HG03060 (cell line): ENCODE data around the gene SH2D4B.

Experiments used
- ATAC-seq: cut with Tn5 transposase; IDR thresholded peaks from one replicate; pipeline ENCODE4 v1.9.1; 2021; ENCODE audit warnings: low read depth, moderate number of reproducible peaks; ENCODE audit not compliant: unreplicated experiment

Gene SH2D4B

GRCh38 chr10:80503584-80504157 lies 34.0 kb upstream of the SH2D4B start:
- ATAC-seq: no peak

GRCh38 chr10:80504158-80504811 lies 33.4 kb upstream of the SH2D4B start:
- ATAC-seq: no peak

- ATAC-seq: no peak
Observed at GRCh38 chr10:80504897-80505465, 32.7 kb upstream of the SH2D4B start.

GRCh38 chr10:80506189-80506575 lies 31.5 kb upstream of the SH2D4B start:
- no peak for ATAC-seq

GRCh38 chr10:80506836-80507487 lies 30.7 kb upstream of the SH2D4B start:
- no peak for ATAC-seq

GRCh38 chr10:80509108-80509402 lies 28.6 kb upstream of the SH2D4B start:
- ATAC-seq: no peak

GRCh38 chr10:80509403-80510161 lies 28.1 kb upstream of the SH2D4B start:
- no peak for ATAC-seq

- ATAC-seq: no peak
Observed at GRCh38 chr10:80512031-80512526, 25.6 kb upstream of the SH2D4B start.

- no peak for ATAC-seq
Observed at GRCh38 chr10:80513106-80513505, 24.6 kb upstream of the SH2D4B start.

GRCh38 chr10:80515511-80515910 lies 22.2 kb upstream of the SH2D4B start:
- ATAC-seq: no peak

GRCh38 chr10:80515941-80516340 lies 21.8 kb upstream of the SH2D4B start:
- no peak for ATAC-seq

GRCh38 chr10:80516506-80517075 lies 21.1 kb upstream of the SH2D4B start:
- ATAC-seq: no peak

GRCh38 chr10:80517416-80518142 lies 20.1 kb upstream of the SH2D4B start:
- ATAC-seq: no peak

- peak; percentile 69 for ATAC-seq
Observed at GRCh38 chr10:80518143-80518806, 19.4 kb upstream of the SH2D4B start.

- ATAC-seq: no peak
Observed at GRCh38 chr10:80518807-80519360, 18.8 kb upstream of the SH2D4B start.

GRCh38 chr10:80519936-80520650 lies 17.6 kb upstream of the SH2D4B start:
- ATAC-seq: no peak

- no peak for ATAC-seq
Observed at GRCh38 chr10:80520661-80521470, 16.8 kb upstream of the SH2D4B start.
